ENCODE measurements around the gene CYP21A2. TPM values are rescaled to one million over a fixed set of nuclear protein-coding genes. Genes with fewer than 3 reads are reported as not detected.
"Not testable (repeated sequence)": the region's sequence is repeated elsewhere in the genome, so short reads cannot be mapped to it uniquely, and the experiment has no call there.

Gene CYP21A2
- total RNA-seq (1 to 10 TPM in 1 of 5 experiments, under 1 TPM in 3, not detected in 1; 0.32 to 1.1 (median 0.44) TPM), polyA plus RNA-seq (not detected), total RNA-seq (not detected)

GRCh38 chr6:32037598-32038524, at the start of gene CYP21A2:
Gene CYP21A2, plus strand, starts transcription at chr6:32038415. Its CDS starts 8 bp downstream, at chr6:32038423.
- H3K4me1 ChIP-seq (ENCODE audit: control insufficient read depth in 2 of 2, insufficient read depth in 2 of 2, low read length in 2 of 2); intact Hi-C loops (cut with micrococcal nuclease); H3K4me3 ChIP-seq (ENCODE audit: low read length); H3K27me3 Mint-ChIP-seq; CTCF ChIA-PET; H3K9me3 ChIP-seq (ENCODE audit: control insufficient read depth in 2 of 3, low read length in 3 of 3); H3K36me3 Mint-ChIP-seq; H3K9me3 Mint-ChIP-seq; POLR2A ChIA-PET; H3K27me3 ChIP-seq (ENCODE audit: control insufficient read depth in 2 of 2, insufficient read depth in 2 of 2, low read length in 2 of 2); H3K27ac ChIP-seq (ENCODE audit: low read depth, low read length); H3K36me3 ChIP-seq (ENCODE audit: control insufficient read depth in 2 of 3, insufficient read depth in 3 of 3, low read length in 3 of 3): not testable (repeated sequence)
- Mint-ChIP-seq H3K27ac (peak within 1 kb of the TSS in 8 of 9 donors; percentile 25 to 83 (median 74)), H3K4me3 (peak within 1 kb of the TSS in 7 of 10 donors; percentile 13 to 60 (median 45)), H3K4me1 (peaks cover 4 to 11% (median 9%) of the 10 kb centered on the region in 7 donors)
- ATAC-seq = peak; percentile 78
- peak in 2 of 9 donors; percentile 2 to 5 for DNase-seq

- H3K36me3 Mint-ChIP-seq; H3K4me3 Mint-ChIP-seq; POLR2A ChIA-PET; H3K27me3 ChIP-seq (ENCODE audit: control insufficient read depth in 2 of 2, insufficient read depth in 2 of 2, low read length in 2 of 2); H3K36me3 ChIP-seq (ENCODE audit: control insufficient read depth in 2 of 3, insufficient read depth in 3 of 3, low read length in 3 of 3); H3K4me3 ChIP-seq (ENCODE audit: low read length); H3K9me3 Mint-ChIP-seq; H3K9me3 ChIP-seq (ENCODE audit: control insufficient read depth in 2 of 3, low read length in 3 of 3); H3K27ac ChIP-seq (ENCODE audit: low read depth, low read length); H3K4me1 Mint-ChIP-seq; DNase-seq; ATAC-seq; H3K27ac Mint-ChIP-seq; CTCF ChIA-PET; intact Hi-C loops (cut with micrococcal nuclease); H3K27me3 Mint-ChIP-seq; H3K4me1 ChIP-seq (ENCODE audit: control insufficient read depth in 2 of 2, insufficient read depth in 2 of 2, low read length in 2 of 2): not testable (repeated sequence)
Observed at GRCh38 chr6:31989363-31989762, 48.9 kb upstream of the CYP21A2 start.

GRCh38 chr6:31994421-31994820, 43.8 kb upstream of the CYP21A2 start:
- H3K27ac ChIP-seq (ENCODE audit: low read depth, low read length); H3K36me3 ChIP-seq (ENCODE audit: control insufficient read depth in 2 of 3, insufficient read depth in 3 of 3, low read length in 3 of 3); H3K4me1 ChIP-seq (ENCODE audit: control insufficient read depth in 2 of 2, insufficient read depth in 2 of 2, low read length in 2 of 2); H3K4me3 ChIP-seq (ENCODE audit: low read length); H3K27ac Mint-ChIP-seq; CTCF ChIA-PET; H3K36me3 Mint-ChIP-seq; ATAC-seq; intact Hi-C loops (cut with micrococcal nuclease); H3K4me3 Mint-ChIP-seq; H3K9me3 Mint-ChIP-seq; H3K27me3 Mint-ChIP-seq; H3K27me3 ChIP-seq (ENCODE audit: control insufficient read depth in 2 of 2, insufficient read depth in 2 of 2, low read length in 2 of 2); H3K9me3 ChIP-seq (ENCODE audit: control insufficient read depth in 2 of 3, low read length in 3 of 3); POLR2A ChIA-PET; H3K4me1 Mint-ChIP-seq: not testable (repeated sequence)
- peak in 1 of 9 donors; percentile 4 for DNase-seq

GRCh38 chr6:31996385-31996784, 41.8 kb upstream of the CYP21A2 start:
- DNase-seq; H3K36me3 Mint-ChIP-seq; POLR2A ChIA-PET; CTCF ChIA-PET; H3K27me3 Mint-ChIP-seq; H3K9me3 Mint-ChIP-seq; H3K4me3 ChIP-seq (ENCODE audit: low read length); H3K27ac ChIP-seq (ENCODE audit: low read depth, low read length); H3K36me3 ChIP-seq (ENCODE audit: control insufficient read depth in 2 of 3, insufficient read depth in 3 of 3, low read length in 3 of 3); H3K4me3 Mint-ChIP-seq; H3K9me3 ChIP-seq (ENCODE audit: control insufficient read depth in 2 of 3, low read length in 3 of 3); H3K4me1 ChIP-seq (ENCODE audit: control insufficient read depth in 2 of 2, insufficient read depth in 2 of 2, low read length in 2 of 2); ATAC-seq; intact Hi-C loops (cut with micrococcal nuclease); H3K4me1 Mint-ChIP-seq; H3K27ac Mint-ChIP-seq; H3K27me3 ChIP-seq (ENCODE audit: control insufficient read depth in 2 of 2, insufficient read depth in 2 of 2, low read length in 2 of 2): not testable (repeated sequence)

GRCh38 chr6:32002546-32003268, 35.5 kb upstream of the CYP21A2 start:
- H3K36me3 ChIP-seq (ENCODE audit: control insufficient read depth in 2 of 3, insufficient read depth in 3 of 3, low read length in 3 of 3); H3K27ac ChIP-seq (ENCODE audit: low read depth, low read length); H3K27me3 ChIP-seq (ENCODE audit: control insufficient read depth in 2 of 2, insufficient read depth in 2 of 2, low read length in 2 of 2); POLR2A ChIA-PET; H3K9me3 ChIP-seq (ENCODE audit: control insufficient read depth in 2 of 3, low read length in 3 of 3); intact Hi-C loops (cut with micrococcal nuclease); H3K36me3 Mint-ChIP-seq; CTCF ChIA-PET; H3K27ac Mint-ChIP-seq; H3K4me1 ChIP-seq (ENCODE audit: control insufficient read depth in 2 of 2, insufficient read depth in 2 of 2, low read length in 2 of 2); H3K9me3 Mint-ChIP-seq; H3K4me3 Mint-ChIP-seq; DNase-seq; H3K4me3 ChIP-seq (ENCODE audit: low read length); H3K27me3 Mint-ChIP-seq: not testable (repeated sequence)
- H3K4me1 Mint-ChIP-seq = peaks cover 0 to 11% (median 9%) of the 10 kb centered on the region in 7 donors
- ATAC-seq = peak; percentile 31

GRCh38 chr6:32003301-32003700, 34.9 kb upstream of the CYP21A2 start:
- ATAC-seq; H3K4me3 ChIP-seq (ENCODE audit: low read length); H3K9me3 Mint-ChIP-seq; CTCF ChIA-PET; H3K36me3 Mint-ChIP-seq; H3K27ac Mint-ChIP-seq; H3K27me3 Mint-ChIP-seq; H3K9me3 ChIP-seq (ENCODE audit: control insufficient read depth in 2 of 3, low read length in 3 of 3); H3K27me3 ChIP-seq (ENCODE audit: control insufficient read depth in 2 of 2, insufficient read depth in 2 of 2, low read length in 2 of 2); H3K27ac ChIP-seq (ENCODE audit: low read depth, low read length); H3K4me1 ChIP-seq (ENCODE audit: control insufficient read depth in 2 of 2, insufficient read depth in 2 of 2, low read length in 2 of 2); H3K4me3 Mint-ChIP-seq; POLR2A ChIA-PET; intact Hi-C loops (cut with micrococcal nuclease); DNase-seq; H3K36me3 ChIP-seq (ENCODE audit: control insufficient read depth in 2 of 3, insufficient read depth in 3 of 3, low read length in 3 of 3): not testable (repeated sequence)
- peaks cover 0 to 11% (median 9%) of the 10 kb centered on the region in 7 donors for H3K4me1 Mint-ChIP-seq
